ENCODE results near the gene CDKL2.

CDKL2 gene

GRCh38 chr4:75653845-75654503, 23.6 kb upstream of the CDKL2 start:
- H3K27me3 ChIP-seq (replicated peaks; ENCODE audit: control insufficient read depth, insufficient read depth, low read length), result no peaks in the 10 kb centered on the region
- TF ChIP-seq CTCF (IDR thresholded peaks at IDR 0.05; ENCODE audit: insufficient read depth, low read length, poor library complexity, severe bottlenecking), result peak; percentile 27
- H3K4me3 ChIP-seq (replicated peaks; ENCODE audit: low read depth, low read length), result no peak overlapping the region
- H3K36me3 ChIP-seq (ENCODE audit: control insufficient read depth, insufficient read depth, low read length), result peaks cover 5% of the 10 kb centered on the region
- no peak for DNase-seq (ENCODE audit: extremely low read depth, insufficient read length)

- no peak overlapping the region for H3K4me3 ChIP-seq (replicated peaks; ENCODE audit: low read depth, low read length)
- DNase-seq (ENCODE audit: extremely low read depth, insufficient read length), result no peak
- peaks cover 5% of the 10 kb centered on the region for H3K36me3 ChIP-seq (ENCODE audit: control insufficient read depth, insufficient read depth, low read length)
- no peak for TF ChIP-seq CTCF (IDR thresholded peaks at IDR 0.05; ENCODE audit: insufficient read depth, low read length, poor library complexity, severe bottlenecking)
- no peaks in the 10 kb centered on the region for H3K27me3 ChIP-seq (replicated peaks; ENCODE audit: control insufficient read depth, insufficient read depth, low read length)
Observed at GRCh38 chr4:75644095-75644494, 13.8 kb upstream of the CDKL2 start.

GRCh38 chr4:75643651-75644050, 13.3 kb upstream of the CDKL2 start:
- peaks cover 5% of the 10 kb centered on the region for H3K36me3 ChIP-seq (ENCODE audit: control insufficient read depth, insufficient read depth, low read length)
- no peak for DNase-seq (ENCODE audit: extremely low read depth, insufficient read length)
- no peak for TF ChIP-seq CTCF (IDR thresholded peaks at IDR 0.05; ENCODE audit: insufficient read depth, low read length, poor library complexity, severe bottlenecking)
- H3K27me3 ChIP-seq (replicated peaks; ENCODE audit: control insufficient read depth, insufficient read depth, low read length), result no peaks in the 10 kb centered on the region
- H3K4me3 ChIP-seq (replicated peaks; ENCODE audit: low read depth, low read length), result no peak overlapping the region

GRCh38 chr4:75639124-75639695, 8.9 kb upstream of the CDKL2 start:
- no peak for DNase-seq (ENCODE audit: extremely low read depth, insufficient read length)
- no peak overlapping the region for H3K4me3 ChIP-seq (replicated peaks; ENCODE audit: low read depth, low read length)
- H3K27me3 ChIP-seq (replicated peaks; ENCODE audit: control insufficient read depth, insufficient read depth, low read length), result no peaks in the 10 kb centered on the region
- H3K36me3 ChIP-seq (ENCODE audit: control insufficient read depth, insufficient read depth, low read length), result no peaks in the 10 kb centered on the region
- no peak for TF ChIP-seq CTCF (IDR thresholded peaks at IDR 0.05; ENCODE audit: insufficient read depth, low read length, poor library complexity, severe bottlenecking)

- no peak for TF ChIP-seq CTCF (IDR thresholded peaks at IDR 0.05; ENCODE audit: insufficient read depth, low read length, poor library complexity, severe bottlenecking)
- Histone ChIP-seq H3K4me3 (replicated peaks; ENCODE audit: low read depth, low read length) (no peak overlapping the region), H3K36me3 (ENCODE audit: control insufficient read depth, insufficient read depth, low read length) (no peaks in the 10 kb centered on the region), H3K27me3 (replicated peaks; ENCODE audit: control insufficient read depth, insufficient read depth, low read length) (no peaks in the 10 kb centered on the region)
- DNase-seq (ENCODE audit: extremely low read depth, insufficient read length), result no peak
Observed at GRCh38 chr4:75637827-75638226, 7.5 kb upstream of the CDKL2 start.
